Aorta (tissue), 5 donors: ENCODE measurements around the gene MRLN. TPM values are rescaled to one million over a fixed set of nuclear protein-coding genes. Genes with fewer than 3 reads are reported as not detected.
"Not testable (repeated sequence)": the region's sequence is repeated elsewhere in the genome, so short reads cannot be mapped to it uniquely, and the experiment has no call there.

ENCODE experiments used
- ATAC-seq: fragments of 200-7000 bp; cut with Tn5 transposase; one replicate; pipeline ENCODE4 v1.9.1; 2022; ENCODE audit warnings: moderate library complexity; ENCODE audit not compliant: low FRiP score
- DNase-seq, 2 donors: peaks; one replicate each; pipeline ENCODE4 v3.0.0-alpha.2; 2020
- H3K27ac ChIP-seq, 2 donors: one replicate each; pipeline ENCODE4 v1.5.1; 2013; ENCODE audit warnings: low read length in 2 of 2, mild to moderate bottlenecking in 2 of 2, moderate library complexity in 2 of 2, control low read depth in 1 of 2, inconsistent platforms in 1 of 2, low read depth in 1 of 2
- H3K27me3 ChIP-seq, 2 donors: one replicate each; pipeline ENCODE4 v1.6.1; 2013; ENCODE audit warnings: control low read depth in 1 of 2, low read length in 1 of 2, mild to moderate bottlenecking in 1 of 2, moderate library complexity in 1 of 2; ENCODE audit not compliant: insufficient read depth in 2 of 2, control insufficient read depth in 1 of 2
- H3K36me3 ChIP-seq, 2 donors: one replicate each; pipeline ENCODE4 v1.6.1; 2013; ENCODE audit warnings: control low read depth in 1 of 2, low read length in 1 of 2, mild to moderate bottlenecking in 1 of 2; ENCODE audit not compliant: insufficient read depth in 2 of 2, control insufficient read depth in 1 of 2
- H3K4me1 ChIP-seq, 2 donors: one replicate each; pipeline ENCODE4 v1.6.1; 2013; ENCODE audit warnings: low read length in 2 of 2, control low read depth in 1 of 2, mild to moderate bottlenecking in 1 of 2, moderate library complexity in 1 of 2; ENCODE audit not compliant: insufficient read depth in 2 of 2, control insufficient read depth in 1 of 2
- H3K4me3 ChIP-seq, 2 donors: one replicate each; pipeline ENCODE4 v1.5.1; 2013; ENCODE audit warnings: low read length in 2 of 2, control low read depth in 1 of 2, mild to moderate bottlenecking in 1 of 2
- H3K9me3 ChIP-seq: one replicate; pipeline ENCODE4 v1.6.1; 2013; ENCODE audit warnings: mild to moderate bottlenecking, low read length; ENCODE audit not compliant: control insufficient read depth
- WGBS, 2 donors: extraction: QIAGEN DNeasy Blood & Tissue Kit; methylation state at CpG; one replicate each; pipeline ENCODE4 v1.1.7; 2013; 5-methylcytosine and 5-hydroxymethylcytosine counted together
- intact Hi-C, 2 donors: fragments of 100-400 bp; cut with DNase I; formaldehyde crosslinking; loops; one replicate each; pipeline versions ENCODE4 v1.14.2 to v1.15.0; 2022
- polyA plus RNA-seq, 2 donors: library from polyadenylated mRNA; stranded (reverse); fragments of 200-250 nt; gene quantifications; one replicate each; pipeline ENCODE4 v1.2.3, GENCODE V29; 2013
- total RNA-seq, 2 donors: library from RNA; stranded (reverse); fragmentation: NEBNext Ultra II Directional; extraction: Animal tissue kit (Norgen Biotek cat#: 25700); gene quantifications; one replicate each; pipeline ENCODE4 v1.2.1, GENCODE V29; 2021
- donor health status: healthy with polysubstance abuse.
- donor health status: Bipolar disorder and iron deficiency.
- donor health status: DM: no; HTN: no; CAD: no.
- donor health status: DM: no; HTN: no; CAD: no.
- donor health status: DM: yes; HTN: yes; CAD: no.

MRLN gene
- total and polyA plus RNA-seq, 4 donors, result 0.65 TPM; not detected in 3

DNA sequence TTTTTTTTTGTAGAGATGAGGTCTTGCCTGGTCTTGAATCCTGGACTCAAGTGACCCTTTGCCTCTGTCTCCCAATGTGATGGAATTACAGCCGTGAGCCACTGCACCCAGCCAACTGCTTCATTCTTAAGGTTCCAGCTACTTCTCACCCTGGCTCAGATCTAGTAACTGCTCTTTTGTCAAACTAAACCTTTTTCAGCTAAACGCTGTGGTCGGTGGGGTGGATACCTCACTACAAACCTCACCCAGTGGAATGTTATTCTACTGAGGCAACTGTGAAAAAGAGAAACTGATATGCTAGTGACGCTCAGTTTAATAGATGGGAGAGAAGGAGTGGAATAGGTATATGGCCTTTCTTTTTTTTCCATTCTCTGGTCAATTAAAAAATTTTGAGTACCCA, 1.7 kb upstream of the MRLN start:
- Histone ChIP-seq H3K27ac (no peak overlapping the region), H3K36me3 (no peaks in the 10 kb centered on the region), H3K27me3 (no peaks in the 10 kb centered on the region), H3K9me3 (no peaks in the 10 kb centered on the region), H3K4me1 (no peaks in the 10 kb centered on the region), H3K4me3 (no peak overlapping the region)
- no peak for ATAC-seq
- DNase-seq, result no peak
- WGBS, 2 donors, result 78 to 89% methylated on average over 4 of the region's 4 CpGs
- intact Hi-C loops, result no loop called here

DNA sequence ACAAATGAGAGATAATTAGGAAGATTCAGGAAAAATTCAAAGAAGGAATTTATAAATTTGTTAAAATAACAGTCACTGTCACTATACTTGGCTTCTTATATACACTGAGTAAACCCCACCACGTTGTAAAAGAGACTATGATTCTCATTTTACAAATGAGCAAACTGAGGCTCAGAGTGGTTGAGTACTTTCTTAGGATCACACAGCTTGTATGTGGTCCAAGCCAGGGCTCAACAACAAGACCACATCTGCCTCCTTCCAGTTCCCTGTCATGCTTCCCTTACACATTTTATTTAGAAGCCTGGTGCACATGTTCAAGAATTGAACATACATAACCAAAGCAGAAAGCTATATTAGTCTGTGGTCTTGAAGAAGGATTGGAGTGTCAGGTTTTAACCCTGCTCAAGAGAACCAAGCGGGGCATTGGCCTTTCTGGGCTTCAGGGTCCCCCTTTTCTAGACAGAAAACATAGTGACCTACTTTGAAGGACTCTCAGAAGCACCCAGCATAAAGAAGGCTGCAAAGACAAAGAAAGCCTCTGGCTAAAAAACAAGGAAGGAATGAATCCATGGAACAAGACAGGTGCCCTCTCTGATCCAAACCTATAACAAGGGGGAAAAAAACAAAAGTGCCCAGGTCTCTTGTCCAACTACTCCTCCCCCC, 846 bp downstream of the MRLN start:
- Histone ChIP-seq H3K4me3 (no peak overlapping the region), H3K9me3 (no peaks in the 10 kb centered on the region), H3K27ac (no peak overlapping the region), H3K4me1 (no peaks in the 10 kb centered on the region), H3K27me3 (no peaks in the 10 kb centered on the region), H3K36me3 (no peaks in the 10 kb centered on the region)
- 76 to 84% methylated on average over 2 of the region's 2 CpGs for WGBS, 2 donors
- no peak for DNase-seq
- intact Hi-C loops, result no loop called here
- no peak for ATAC-seq

DNA sequence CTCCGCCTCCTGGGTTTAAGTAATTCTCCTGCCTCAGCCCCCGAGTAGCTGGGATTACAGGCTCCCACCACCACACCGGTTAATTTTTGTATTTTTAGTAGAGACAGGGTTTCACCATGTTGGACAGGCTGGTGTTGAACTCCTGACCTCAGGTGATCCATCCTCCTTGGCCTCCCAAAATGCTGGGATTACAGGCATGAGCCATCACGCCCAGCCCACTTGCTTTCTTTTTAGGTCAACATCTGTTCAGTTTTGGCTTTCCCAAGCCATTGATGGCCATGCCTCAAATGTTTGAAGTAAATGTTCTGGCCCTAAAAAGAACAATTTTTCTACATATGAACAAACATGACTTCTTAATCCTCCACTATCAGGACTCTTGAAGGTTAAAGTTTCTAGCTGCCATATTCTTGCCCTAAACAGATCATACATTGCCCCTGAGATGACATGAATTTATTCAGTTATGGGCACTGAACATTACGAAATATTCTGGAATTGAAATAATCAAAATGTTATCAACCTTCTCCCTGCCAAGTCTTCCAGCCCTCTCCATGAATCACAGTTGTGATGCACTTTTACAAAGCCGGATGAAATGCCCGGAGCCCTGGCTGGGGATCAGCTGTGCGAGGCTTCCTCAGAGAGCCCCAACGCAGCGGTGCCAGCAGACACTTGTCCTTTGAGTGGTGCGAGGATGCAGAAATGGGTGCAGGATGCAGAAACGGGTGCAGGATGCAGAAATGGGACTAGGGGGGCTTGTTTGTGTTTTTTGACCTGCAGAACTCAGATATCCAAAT, 2.9 kb downstream of the MRLN start:
- Histone ChIP-seq H3K36me3 (no peaks in the 10 kb centered on the region), H3K9me3 (no peaks in the 10 kb centered on the region), H3K27ac (no peak overlapping the region), H3K27me3 (no peaks in the 10 kb centered on the region), H3K4me1 (no peaks in the 10 kb centered on the region), H3K4me3 (no peak overlapping the region)
- DNase-seq (no peak), ATAC-seq (no peak)
- intact Hi-C loops, result no loop called here
- 42 to 54% methylated on average over 12 of the region's 12 CpGs for WGBS, 2 donors

DNA sequence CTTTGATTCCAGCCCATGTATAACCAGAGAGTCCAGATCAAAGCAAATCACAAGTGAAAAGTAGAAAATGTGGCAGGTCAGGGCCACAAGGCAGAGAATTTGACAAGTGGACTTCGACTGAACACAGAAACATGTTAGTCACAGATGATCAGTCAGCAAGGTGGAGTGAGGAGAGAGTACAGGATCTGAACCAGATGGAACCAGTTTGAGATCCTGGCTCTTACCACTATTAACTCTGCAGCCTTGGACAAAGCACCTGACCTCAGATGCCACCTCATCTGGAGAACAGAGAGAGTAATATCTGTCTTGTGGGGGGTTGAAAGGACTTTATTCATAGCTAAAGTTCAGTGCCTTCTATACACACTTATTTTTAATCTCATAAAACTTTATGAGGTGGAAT, 4.4 kb downstream of the MRLN start:
- ATAC-seq, result no peak
- Histone ChIP-seq H3K27ac (no peak overlapping the region), H3K4me1 (no peaks in the 10 kb centered on the region), H3K9me3 (no peaks in the 10 kb centered on the region), H3K36me3 (no peaks in the 10 kb centered on the region), H3K4me3 (no peak overlapping the region), H3K27me3 (no peaks in the 10 kb centered on the region)
- no peak for DNase-seq
- intact Hi-C loops, result no loop called here
- 89 to 92% methylated on average over 1 of the region's 1 CpG for WGBS, 2 donors

DNA sequence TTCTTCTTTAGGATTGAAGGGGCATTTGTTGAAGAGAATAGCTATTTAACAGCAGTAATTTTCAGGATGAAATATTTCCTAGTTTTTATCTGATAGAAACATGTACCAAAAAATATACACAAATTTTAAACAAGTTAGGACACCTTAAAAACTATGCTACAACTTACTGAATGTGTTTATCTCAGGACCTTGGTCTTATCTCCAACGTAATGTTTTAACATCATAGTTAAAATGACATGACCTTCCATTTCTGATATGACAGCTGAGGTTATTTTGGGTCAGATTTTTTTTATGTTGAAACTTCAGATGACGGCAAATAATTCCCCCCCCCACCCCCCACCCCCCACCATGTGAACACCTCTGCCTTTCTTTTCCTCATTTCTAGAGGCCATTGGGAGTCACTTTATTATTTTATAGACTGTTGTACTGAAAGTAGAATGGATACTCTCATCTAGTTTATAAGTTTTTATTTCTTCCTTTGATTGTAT, 8.0 kb downstream of the MRLN start:
- no peaks in the 10 kb centered on the region for H3K9me3 ChIP-seq
- ATAC-seq (no peak), DNase-seq (no peak)
- no peak overlapping the region for H3K27ac ChIP-seq
- no peaks in the 10 kb centered on the region for H3K27me3 ChIP-seq
- 67 to 68% methylated on average over 2 of the region's 2 CpGs for WGBS, 2 donors
- H3K36me3 ChIP-seq, result no peaks in the 10 kb centered on the region
- no peak overlapping the region for H3K4me3 ChIP-seq
- H3K4me1 ChIP-seq, result no peaks in the 10 kb centered on the region
- intact Hi-C loops, result no loop called here

DNA sequence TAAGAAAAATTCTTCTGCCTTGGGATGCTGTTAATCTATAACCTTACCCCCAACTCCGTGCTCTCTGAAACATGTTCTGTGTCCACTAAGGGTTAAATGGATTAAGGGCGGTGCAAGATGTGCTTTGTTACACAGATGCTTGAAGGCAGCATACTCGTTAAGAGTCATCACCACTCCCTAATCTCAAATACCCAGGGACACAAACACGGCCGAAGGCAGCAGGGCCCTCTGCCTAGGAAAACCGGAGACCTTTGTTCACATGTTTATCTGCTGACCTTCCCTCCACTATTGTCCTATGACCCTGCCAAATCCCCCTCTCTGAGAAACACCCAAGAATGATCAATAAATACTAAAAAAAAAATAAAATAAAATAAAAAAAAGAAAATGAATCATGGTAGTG, 8.5 kb downstream of the MRLN start:
- ATAC-seq, H3K27ac ChIP-seq, H3K27me3 ChIP-seq, H3K9me3 ChIP-seq, H3K4me1 ChIP-seq, DNase-seq, H3K4me3 ChIP-seq, intact Hi-C loops, H3K36me3 ChIP-seq: not testable (repeated sequence)
- WGBS, 2 donors, result 82 to 85% methylated on average over 6 of the region's 6 CpGs

DNA sequence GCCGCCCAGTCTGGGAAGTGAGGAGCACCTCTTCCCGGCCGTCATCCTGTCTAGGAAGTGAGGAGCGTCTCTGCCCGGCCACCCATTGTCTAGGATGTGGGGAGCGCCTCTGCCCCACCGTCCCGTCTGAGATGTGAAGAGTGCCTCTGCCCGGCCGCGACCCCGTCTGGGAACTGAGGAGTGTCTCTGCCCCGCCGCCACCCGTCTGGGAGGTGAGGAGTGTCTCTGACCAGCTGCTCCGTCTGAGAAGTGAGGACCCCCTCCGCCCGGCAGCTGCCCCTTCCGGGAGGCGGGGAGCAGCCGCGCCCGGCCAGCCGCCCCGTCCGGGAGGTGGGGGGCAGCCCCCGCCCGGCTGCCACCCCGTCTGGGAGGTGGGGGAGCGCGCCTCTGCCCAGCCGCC, 9.1 kb downstream of the MRLN start:
- 94 to 97% methylated on average over 29 to 32 of the region's 32 CpGs for WGBS, 2 donors
- H3K4me3 ChIP-seq, H3K27ac ChIP-seq, H3K4me1 ChIP-seq, H3K36me3 ChIP-seq, H3K27me3 ChIP-seq, intact Hi-C loops, DNase-seq, H3K9me3 ChIP-seq, ATAC-seq: not testable (repeated sequence)

DNA sequence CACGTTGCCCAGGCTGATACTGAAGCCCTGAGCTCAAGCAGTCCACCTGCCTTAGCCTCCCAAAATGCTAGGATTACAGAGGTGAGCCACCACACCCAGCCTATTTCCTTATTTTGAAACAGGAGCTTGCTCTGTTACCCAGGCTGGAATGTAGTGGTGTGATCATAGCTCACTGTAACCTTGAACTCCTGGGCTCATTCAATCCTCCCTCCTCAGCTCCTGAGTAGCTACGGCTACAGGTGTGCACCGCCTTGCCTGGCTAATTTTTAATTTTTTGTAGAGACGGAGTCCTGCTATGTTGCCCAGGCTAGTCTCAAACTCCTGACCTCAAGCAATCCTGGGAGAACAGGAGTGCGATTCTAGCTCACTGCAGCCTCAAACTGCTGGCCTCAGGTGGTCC, 11.7 kb downstream of the MRLN start:
- Histone ChIP-seq H3K27ac (no peak overlapping the region), H3K4me1 (no peaks in the 10 kb centered on the region), H3K9me3 (no peaks in the 10 kb centered on the region), H3K27me3 (no peaks in the 10 kb centered on the region), H3K4me3 (no peak overlapping the region), H3K36me3 (no peaks in the 10 kb centered on the region)
- ATAC-seq (no peak), DNase-seq (no peak)
- intact Hi-C loops, result no loop called here
- WGBS, 2 donors, result 92 to 93% methylated on average over 5 of the region's 5 CpGs

DNA sequence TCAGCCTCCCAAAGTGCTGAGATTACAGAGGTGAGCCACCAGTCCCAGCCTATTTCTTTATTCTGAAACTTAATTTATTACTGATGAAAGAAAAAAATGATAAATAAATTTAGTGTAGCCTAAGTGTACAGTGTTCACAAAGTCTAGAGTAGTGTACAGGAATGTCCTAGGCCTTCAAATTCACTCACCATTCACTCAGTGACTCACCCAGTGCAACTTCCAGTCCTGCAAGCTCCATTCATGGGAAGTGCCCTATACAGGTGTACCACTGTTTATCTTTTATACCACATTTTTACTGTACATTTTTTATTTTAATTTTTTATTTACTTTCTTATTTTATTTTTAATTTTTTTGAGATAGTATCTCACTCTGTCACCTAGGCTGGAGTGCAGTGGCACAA, 12.2 kb downstream of the MRLN start:
- Histone ChIP-seq H3K9me3 (no peaks in the 10 kb centered on the region), H3K27ac (no peak overlapping the region), H3K27me3 (no peaks in the 10 kb centered on the region), H3K36me3 (no peaks in the 10 kb centered on the region), H3K4me1 (no peaks in the 10 kb centered on the region), H3K4me3 (no peak overlapping the region)
- intact Hi-C loops, result no loop called here
- no peak for ATAC-seq
- DNase-seq, result no peak
